Activated CD8-positive, alpha-beta memory T cell treated with anti-CD3 and anti-CD28 coated beads, Interleukin-2, amount 50 U/mL, for 1 hour (primary cell): ENCODE data around the gene CNTD1.
"Not testable (repeated sequence)": the region's sequence is repeated elsewhere in the genome, so short reads cannot be mapped to it uniquely, and the experiment has no call there.

ENCODE experiments used
- DNase-seq: peaks from one replicate; pipeline ENCODE4 v3.0.0-alpha.2; 2020; ENCODE audit errors: extremely low read depth

The CNTD1 gene

DNA sequence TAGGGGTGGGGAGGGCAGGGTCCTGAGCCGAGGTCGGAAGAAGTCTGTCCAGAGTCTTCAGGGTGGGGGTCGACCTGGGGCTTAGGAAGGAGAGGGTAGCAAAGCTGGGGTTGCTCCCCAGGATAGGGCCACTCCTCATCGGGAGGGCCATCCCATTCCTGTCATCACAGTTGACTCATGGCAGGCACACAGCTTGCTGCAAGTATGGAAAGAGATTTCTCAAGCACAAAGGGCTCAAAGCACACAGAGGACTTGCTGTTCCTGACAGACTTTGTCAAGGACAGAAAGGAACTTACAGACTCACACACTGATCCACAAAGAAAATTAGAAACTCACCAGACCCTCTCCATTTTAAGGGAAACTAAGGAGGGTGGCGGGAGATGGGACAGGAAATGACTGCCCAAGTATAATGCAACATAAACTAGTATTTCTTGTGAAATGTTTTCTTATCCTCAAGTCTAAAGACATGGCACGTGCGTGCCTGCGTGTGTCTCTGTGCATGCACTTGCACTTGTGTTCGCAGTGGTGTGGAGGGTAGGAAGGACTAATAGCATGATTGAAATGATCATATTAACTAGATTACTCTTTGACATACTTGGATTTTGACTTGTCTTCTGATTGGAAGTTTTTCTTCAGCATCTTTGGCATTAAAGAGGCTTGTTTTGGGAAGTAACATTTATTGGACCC, 48.1 kb downstream of the CNTD1 start:
- no peak for DNase-seq

GRCh38 chr17:42848093-42848492, 49.4 kb downstream of the CNTD1 start:
- no peak for DNase-seq

DNA sequence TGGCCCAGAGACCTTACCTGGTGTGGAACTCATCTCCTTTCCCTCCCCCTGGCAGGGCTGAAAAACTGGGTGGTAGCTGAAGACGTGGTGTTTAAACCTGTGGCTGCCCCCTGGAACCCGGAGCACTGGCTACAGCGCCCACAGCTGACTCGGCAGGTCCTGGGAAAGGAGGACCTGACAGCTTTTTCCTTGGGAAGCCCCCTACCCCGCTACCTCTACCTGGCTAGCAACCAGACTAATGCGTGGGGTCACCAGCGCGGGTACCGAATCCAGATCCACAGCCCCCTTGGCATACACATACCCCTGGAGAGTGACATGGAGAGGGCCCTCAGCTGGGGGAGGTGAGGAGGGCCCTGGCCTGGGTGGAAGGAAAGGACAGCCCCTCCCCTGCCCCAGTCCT, 50.4 kb downstream of the CNTD1 start:
- DNase-seq = no peak

GRCh38 chr17:42849451-42850181, 51.0 kb downstream of the CNTD1 start:
- DNase-seq = no peak

GRCh38 chr17:42850954-42851353, 52.3 kb downstream of the CNTD1 start, which contains the start of gene AOC3:
AOC3 (plus strand) TSS chr17:42851199; CDS start chr17:42851344, 145 bp downstream.
- no peak for DNase-seq

- not testable (repeated sequence) for DNase-seq
Measured at GRCh38 chr17:42851371-42852240, 52.9 kb downstream of the CNTD1 start.

GRCh38 chr17:42852351-42852750, 53.7 kb downstream of the CNTD1 start:
- no peak for DNase-seq

DNA sequence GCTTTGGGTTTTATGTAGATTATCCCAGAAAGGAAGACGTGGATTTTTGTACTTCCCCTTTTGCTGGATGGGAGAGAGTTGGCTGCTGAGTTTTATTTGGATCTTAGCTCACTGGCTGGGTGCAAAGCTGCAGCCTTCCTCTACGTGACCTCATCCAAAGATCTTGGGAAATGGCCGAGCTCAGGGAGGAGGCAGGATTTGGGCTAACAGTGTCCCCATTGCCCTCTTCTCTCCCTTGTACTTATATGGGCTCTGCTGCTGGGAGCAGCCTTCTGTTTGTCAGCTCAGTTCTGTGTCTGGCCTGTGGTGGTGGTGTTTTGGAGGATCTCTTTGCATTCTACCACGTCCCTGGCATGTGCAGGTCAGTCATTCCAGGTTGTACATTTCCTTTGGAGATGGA, 54.3 kb downstream of the CNTD1 start:
- no peak for DNase-seq

- DNase-seq = no peak
Measured at GRCh38 chr17:42853597-42853967, 54.9 kb downstream of the CNTD1 start.

DNA sequence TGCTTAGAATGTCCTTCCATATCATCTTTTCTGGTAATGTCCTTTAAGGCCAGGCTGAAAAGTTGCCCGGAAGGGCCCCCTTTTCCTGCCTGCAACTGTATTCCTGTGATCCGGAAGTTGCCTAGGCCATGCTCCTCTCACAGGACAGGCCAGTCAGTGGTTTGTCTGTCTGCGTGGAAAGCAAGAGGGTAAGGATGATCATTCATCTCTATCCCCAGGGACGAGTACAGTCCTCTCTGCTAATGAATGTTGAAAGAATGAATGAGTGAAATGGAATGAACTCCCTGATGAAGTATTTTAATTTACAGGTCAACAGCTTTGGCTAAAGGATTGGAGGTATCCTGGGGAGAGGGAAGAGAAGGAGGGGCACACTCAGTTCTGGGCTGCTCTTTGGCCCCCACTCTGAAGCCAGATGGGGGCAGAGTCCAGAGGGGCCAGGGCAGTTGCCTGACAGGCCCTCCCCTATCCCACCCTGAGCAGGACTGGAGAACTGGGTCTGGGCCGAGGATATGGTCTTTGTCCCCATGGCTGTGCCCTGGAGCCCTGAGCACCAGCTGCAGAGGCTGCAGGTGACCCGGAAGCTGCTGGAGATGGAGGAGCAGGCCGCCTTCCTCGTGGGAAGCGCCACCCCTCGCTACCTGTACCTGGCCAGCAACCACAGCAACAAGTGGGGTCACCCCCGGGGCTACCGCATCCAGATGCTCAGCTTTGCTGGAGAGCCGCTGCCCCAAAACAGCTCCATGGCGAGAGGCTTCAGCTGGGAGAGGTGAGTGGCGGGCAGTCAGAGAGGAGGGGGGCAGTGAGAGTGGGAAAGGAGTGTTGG, 55.5 kb downstream of the CNTD1 start:
- no peak for DNase-seq

- no peak for DNase-seq
Measured at GRCh38 chr17:42855048-42855596, 56.5 kb downstream of the CNTD1 start.

- not testable (repeated sequence) for DNase-seq
Measured at GRCh38 chr17:42856093-42856492, 57.4 kb downstream of the CNTD1 start.

DNA sequence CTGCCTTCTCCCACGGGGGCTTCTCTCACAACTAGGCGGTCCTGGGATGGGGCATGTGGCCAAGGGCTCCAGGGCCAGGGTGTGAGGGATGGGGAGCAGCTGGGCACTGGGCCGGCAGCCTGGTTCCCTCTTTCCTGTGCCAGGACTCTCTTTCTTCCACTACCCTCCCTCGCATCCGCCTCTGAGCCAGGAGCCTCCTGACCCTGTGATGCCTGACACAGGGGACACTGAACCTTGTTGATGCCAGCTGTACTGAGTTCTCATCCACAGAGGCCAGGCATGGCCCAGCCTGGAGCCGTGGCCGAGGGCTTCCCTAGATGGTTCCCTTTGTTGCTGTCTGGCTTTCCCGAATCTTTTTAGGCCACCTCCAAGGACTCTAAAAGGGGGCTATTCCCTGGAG, 57.9 kb downstream of the CNTD1 start:
- DNase-seq = not testable (repeated sequence)

GRCh38 chr17:42857389-42857788, 58.7 kb downstream of the CNTD1 start:
- DNase-seq = no peak
